ENCODE results near the gene CHST8. TPM values are rescaled to one million over a fixed set of nuclear protein-coding genes. Genes with fewer than 3 reads are reported as not detected.

The CHST8 gene
- total and polyA plus RNA-seq, 2 of the 13 experiments (the other 11 are each of a cell fraction or from before 2014, with no cell fraction given): not detected

GRCh38 chr19:33813391-33814101 is 191.8 kb downstream of the CHST8 start:
- CTCF ChIA-PET (ENCODE audit: low intra/inter-chr PET ratio, low total read pairs): no interaction called here
- WGBS (ENCODE audit: low lambda C conversion rate): 96% methylated on average over 8 of the region's 16 CpGs
- no peak for FAIRE-seq
- intact Hi-C loops (cut with micrococcal nuclease; ENCODE audit: unreplicated experiment): no loop called here
- POLR2A ChIA-PET: no interaction called here
- no peak for ATAC-seq
- Histone ChIP-seq H3K9me3 (ENCODE audit: low read length) (no peaks in the 10 kb centered on the region), H3K4me3 (replicated peaks in 1 of 3; ENCODE audit: insufficient read depth in 1 of 3, low read depth in 2 of 3, low read length in 3 of 3) (no peak overlapping the region), H3K4me2 (ENCODE audit: low read depth, low read length) (no peak overlapping the region), H3K79me2 (ENCODE audit: insufficient read depth, low read length) (no peaks in the 10 kb centered on the region), H4K20me1 (ENCODE audit: insufficient read depth, low read length) (no peaks in the 10 kb centered on the region), H3K27me3 (ENCODE audit: control insufficient read depth in 1 of 2, insufficient read depth in 2 of 2, low read length in 2 of 2) (peaks cover 0 to 1% of the 10 kb centered on the region in 2 experiments; a peak in 2 of 5 replicates), H2AFZ (ENCODE audit: low read length) (no peak overlapping the region), H3K9ac (ENCODE audit: insufficient read depth, low read depth, low read length) (no peak overlapping the region), H3K4me1 (ENCODE audit: insufficient read depth, low read length) (no peaks in the 10 kb centered on the region), H3K36me3 (replicated peaks in 1 of 2; ENCODE audit: control insufficient read depth in 1 of 2, insufficient read depth in 2 of 2, low read length in 2 of 2) (peaks cover 8 to 17% of the 10 kb centered on the region in 2 experiments; a peak in 4 of 5 replicates), H3K27ac (ENCODE audit: extremely low read length, insufficient read depth, low read length) (no peak overlapping the region)
- in situ Hi-C loops (cut with HindIII; ENCODE audit: extremely low pct_ligation_motif_present, low pct_unique_long_range_greater_than_20kb): no loop called here
- BruUV-seq (replicated peaks): no TSS peak
- DNase-seq (ENCODE audit: low spot score): no peak
- TF ChIP-seq ZSCAN29 (CRISPR knock-in tag; conservative IDR thresholded peaks at IDR 0.05) (no peak), ZNF878 (CRISPR knock-in tag; IDR thresholded peaks at IDR 0.05) (no peak), EZH2 (conservative IDR thresholded peaks at IDR 0.05; ENCODE audit: low read depth, low read length) (no peak), ZFYVE20 (CRISPR knock-in tag; IDR thresholded peaks at IDR 0.05; ENCODE audit: borderline replicate concordance, low read depth) (no peak), ATM (IDR thresholded peaks at IDR 0.05; ENCODE audit: borderline replicate concordance) (no peak), GMEB2 (CRISPR knock-in tag; IDR thresholded peaks at IDR 0.05; ENCODE audit: low read depth) (no peak), GMEB1 (CRISPR knock-in tag; IDR thresholded peaks at IDR 0.05; ENCODE audit: borderline replicate concordance) (no peak), ZNF570 (CRISPR knock-in tag; IDR thresholded peaks at IDR 0.05; ENCODE audit: borderline replicate concordance) (no peak), LRRFIP1 (CRISPR knock-in tag; conservative IDR thresholded peaks at IDR 0.05) (no peak), NFRKB (IDR thresholded peaks at IDR 0.05) (no peak)
- TF ChIP-seq, protein P1, sequence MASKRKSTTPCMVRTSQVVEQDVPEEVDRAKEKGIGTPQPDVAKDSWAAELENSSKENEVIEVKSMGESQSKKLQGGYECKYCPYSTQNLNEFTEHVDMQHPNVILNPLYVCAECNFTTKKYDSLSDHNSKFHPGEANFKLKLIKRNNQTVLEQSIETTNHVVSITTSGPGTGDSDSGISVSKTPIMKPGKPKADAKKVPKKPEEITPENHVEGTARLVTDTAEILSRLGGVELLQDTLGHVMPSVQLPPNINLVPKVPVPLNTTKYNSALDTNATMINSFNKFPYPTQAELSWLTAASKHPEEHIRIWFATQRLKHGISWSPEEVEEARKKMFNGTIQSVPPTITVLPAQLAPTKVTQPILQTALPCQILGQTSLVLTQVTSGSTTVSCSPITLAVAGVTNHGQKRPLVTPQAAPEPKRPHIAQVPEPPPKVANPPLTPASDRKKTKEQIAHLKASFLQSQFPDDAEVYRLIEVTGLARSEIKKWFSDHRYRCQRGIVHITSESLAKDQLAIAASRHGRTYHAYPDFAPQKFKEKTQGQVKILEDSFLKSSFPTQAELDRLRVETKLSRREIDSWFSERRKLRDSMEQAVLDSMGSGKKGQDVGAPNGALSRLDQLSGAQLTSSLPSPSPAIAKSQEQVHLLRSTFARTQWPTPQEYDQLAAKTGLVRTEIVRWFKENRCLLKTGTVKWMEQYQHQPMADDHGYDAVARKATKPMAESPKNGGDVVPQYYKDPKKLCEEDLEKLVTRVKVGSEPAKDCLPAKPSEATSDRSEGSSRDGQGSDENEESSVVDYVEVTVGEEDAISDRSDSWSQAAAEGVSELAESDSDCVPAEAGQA (IDR thresholded peaks at IDR 0.05; ENCODE audit: low read depth): no peak
- TF ChIP-seq, protein P1 (CRISPR knock-in tag; IDR thresholded peaks at IDR 0.05; ENCODE audit: borderline replicate concordance): no peak

All from HepG2 (cell line).